Smooth muscle cell of the brain vasculature (primary cell): ENCODE data around the gene CLTC.
"Not testable (repeated sequence)": the region's sequence is repeated elsewhere in the genome, so short reads cannot be mapped to it uniquely, and the experiment has no call there.

Experiments used
- DNase-seq: peaks from one replicate; pipeline ENCODE4 v3.0.0-alpha.2; 2012; ENCODE audit warnings: low read depth, low spot score

The CLTC gene

DNA sequence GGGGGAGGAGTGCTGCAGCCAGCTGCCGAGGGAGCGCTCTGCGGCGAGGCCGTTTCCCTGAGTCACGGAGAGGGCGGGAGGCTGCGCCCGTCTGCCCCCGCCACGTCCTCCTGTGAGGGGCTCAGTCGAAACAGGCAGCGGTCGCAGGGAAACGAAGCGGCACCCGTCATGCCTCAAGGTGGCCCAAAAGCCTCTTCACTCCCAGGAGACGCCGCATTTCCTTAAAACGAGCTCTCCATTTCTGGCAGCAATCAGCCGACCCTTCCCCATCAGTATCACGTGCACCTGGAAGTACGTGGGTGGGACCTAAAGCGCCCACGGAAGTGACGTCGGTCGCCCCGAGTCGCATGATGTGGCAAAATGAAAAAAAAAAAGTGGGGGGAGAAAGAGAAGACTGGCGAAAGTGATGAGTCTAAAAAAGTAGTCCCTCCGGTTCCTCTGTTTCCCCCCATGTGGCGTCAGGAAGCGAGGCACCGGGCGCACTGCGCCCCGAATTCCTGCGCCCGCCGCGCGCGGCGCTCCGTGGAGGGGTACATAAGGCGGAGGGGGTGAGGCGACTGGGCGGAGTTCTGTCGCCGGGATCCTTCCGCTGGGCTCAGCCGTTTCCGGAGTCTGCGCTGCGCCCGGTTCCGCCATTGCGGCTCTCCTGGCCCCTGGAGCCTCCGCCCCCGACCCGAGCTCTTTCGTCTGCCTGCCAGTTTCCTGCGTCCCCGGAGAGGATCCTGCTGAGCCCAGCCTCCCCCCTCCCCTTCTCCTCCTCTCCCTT lies at the start of gene CLTC:
TSS of gene CLTC (plus strand) at position 598 of the 766 bp plus-strand sequence. CDS start 237 bp downstream, outside the sequence.
- peak; percentile 96 for DNase-seq

DNA sequence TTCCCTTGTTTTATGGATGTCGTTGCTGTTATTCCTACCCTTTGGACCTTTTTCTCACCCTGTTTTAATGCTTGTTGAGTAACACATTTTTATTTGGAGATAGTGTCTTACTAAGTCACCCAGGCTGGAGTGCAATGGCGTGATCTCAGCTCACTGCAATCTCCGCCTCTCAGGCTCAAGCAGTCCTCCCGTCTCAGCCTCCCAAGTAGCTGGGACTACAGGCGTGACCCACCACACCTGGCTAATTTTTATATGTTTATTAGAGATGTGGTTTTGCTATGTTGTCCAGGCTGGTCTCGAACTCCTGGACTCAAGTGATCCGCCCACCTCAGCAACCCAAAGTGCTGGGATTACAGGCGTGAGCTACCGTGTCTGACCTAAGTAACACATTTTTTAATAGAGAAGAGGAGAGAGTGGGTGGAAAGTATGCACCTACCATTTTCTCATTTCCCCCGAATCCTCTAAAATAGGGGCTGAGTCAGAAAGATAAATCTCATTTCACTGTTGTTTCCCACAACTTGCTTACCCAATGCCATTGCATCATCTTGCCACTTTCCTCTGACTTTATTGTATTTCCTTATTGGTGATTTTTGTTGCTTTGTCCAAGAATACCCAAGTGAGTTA lies 47.3 kb upstream of the CLTC start:
- no peak for DNase-seq

DNA sequence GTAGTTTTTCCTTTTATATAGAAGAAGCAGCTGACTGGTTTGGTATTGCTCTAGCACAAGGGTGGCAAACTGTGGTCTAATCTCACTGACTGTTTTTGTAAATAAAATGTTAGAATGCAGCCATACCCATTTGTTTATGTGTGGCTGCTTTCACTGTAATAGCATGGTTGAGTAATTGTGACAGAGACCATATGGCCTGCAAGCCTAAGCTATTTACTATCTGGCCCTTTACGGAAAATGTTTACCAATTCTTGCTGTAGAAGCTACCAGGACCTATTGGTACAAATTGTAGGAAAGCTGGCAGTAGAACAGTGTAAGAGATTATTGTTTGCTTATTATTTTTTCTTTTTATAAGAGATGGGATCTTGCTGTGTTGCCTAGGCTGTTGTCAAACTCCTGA lies 35.5 kb upstream of the CLTC start:
- DNase-seq, result not testable (repeated sequence)

DNA sequence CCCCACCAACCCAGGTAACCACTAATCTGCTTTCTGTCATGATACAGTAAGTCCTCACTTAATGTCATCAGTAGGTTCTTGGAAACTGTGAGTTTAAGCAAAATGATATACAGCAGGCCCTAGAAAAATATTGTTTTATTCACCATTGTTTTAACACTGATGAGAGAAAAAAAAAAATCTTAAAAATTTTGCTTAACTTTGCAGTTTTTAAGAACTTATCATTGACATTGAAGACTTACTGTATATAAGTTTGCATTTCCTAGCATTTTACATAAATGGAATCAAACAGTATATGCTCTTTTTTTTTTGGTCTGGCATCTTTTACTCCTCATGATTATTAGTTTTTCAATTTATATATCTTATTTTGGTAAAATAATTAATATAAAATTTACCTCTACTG lies 19.5 kb upstream of the CLTC start:
- DNase-seq, result no peak

DNA sequence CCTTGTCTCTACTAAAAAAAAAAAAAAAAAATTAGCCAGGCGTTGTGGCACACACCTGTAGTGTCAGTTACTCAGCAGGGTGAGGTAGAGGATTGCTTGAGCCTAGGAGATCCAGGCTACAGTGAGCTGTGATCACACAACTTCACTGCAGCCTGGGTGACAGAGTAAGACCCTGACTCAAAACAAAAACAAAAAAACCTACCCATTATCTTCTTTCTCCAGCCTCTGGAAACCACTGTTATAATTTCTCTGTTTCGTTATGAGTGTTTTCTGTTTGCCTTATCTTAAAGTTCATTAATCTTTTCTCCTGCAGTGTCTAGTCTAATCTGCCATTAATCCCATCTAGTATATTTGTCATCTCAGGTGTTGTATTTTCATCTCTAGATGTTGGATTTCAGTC lies 18.6 kb upstream of the CLTC start:
- no peak for DNase-seq

DNA sequence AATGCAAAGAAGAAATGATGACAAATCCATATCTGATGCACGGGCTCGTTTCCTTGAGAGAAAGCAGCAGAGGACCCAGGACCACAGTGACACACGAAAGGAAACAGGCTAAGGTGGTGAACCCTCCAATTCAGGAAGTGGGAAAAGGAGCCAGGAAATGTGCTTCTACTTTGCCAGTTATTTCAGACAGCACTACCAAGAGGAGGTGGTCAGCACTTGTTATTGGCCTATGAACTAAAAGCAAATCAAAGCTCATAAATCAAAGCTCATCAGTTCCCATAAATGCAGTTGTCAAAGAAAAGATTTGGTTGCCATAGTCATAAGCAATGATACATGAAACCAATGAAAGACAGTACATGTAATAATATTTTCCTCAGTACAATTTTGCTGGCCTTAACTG lies 12.6 kb upstream of the CLTC start:
- no peak for DNase-seq

DNA sequence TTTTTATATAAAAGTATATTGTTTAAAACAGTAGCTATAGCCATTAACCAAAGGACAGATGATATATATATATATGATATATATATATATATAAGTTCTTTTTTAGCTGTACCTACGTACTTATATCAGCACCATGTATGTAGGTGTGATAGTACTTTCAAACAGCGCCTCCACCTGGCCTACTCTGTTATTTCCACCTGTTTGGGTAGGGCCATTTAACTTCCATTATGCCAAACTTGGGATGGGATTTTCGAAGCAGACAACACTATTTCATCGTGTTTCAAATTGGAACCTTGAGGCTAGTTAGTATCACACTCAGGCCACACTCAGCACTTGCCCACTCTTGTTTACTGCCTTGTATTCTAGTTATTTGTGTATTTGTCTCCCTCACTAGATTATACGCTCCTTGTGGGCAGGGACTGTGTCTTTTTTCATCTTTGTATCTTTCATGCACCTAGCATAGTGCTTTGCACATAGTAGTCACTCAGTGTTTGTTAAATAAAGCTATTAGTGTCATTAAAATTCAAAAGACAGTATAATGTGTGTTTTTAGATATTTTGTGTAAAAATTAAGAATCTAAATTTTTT lies 11.8 kb upstream of the CLTC start:
- DNase-seq, result no peak

DNA sequence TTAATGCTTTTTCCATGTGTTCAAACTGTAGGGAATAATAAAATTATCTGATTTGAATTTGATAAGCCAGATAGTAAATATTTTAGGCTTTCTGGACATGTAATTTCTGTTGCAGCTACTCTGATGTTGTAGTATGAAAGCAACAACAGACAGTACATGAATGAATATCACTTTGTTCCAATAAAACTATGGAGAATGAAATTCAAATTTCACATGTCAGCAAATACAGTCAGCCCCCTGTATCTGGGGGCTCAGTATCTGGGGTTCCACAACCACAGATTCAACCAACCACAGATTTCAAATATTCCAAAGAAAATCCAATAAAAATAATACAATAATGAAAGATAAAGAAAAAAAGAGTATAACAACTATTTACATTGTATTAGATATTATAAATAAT lies 8.2 kb upstream of the CLTC start:
- DNase-seq, result no peak

DNA sequence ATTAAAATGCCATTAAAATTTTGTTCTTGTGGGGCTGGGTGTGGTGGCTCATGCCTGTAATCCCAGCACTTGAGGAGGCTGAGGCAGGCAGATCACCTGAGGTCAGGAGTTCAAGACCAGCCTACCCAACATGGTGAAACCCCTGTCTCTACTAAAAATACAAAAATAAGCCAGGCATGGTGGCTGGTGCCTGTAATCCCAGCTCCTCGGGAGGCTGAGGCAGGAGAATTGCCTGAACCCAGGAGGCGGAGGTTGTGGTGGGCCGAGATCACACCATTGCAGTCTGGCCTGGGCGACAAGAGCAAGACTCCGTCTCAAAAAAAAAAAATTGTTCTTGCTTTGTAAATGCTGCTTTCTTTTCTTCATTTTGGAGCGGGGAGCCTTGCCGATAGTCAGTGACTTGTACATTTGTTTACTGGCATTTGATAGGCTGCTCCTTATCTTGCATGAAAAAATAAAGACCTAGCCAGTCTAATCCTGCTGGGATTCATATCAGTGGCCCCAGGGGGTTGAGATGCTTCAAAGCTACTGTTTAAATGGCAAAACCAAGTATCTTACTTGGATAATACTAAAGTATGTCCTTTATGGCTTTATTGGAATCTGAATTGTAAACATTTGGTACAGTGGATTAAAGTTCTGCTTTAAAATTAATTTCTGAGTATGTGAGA lies 3.3 kb upstream of the CLTC start:
- DNase-seq, result no peak

DNA sequence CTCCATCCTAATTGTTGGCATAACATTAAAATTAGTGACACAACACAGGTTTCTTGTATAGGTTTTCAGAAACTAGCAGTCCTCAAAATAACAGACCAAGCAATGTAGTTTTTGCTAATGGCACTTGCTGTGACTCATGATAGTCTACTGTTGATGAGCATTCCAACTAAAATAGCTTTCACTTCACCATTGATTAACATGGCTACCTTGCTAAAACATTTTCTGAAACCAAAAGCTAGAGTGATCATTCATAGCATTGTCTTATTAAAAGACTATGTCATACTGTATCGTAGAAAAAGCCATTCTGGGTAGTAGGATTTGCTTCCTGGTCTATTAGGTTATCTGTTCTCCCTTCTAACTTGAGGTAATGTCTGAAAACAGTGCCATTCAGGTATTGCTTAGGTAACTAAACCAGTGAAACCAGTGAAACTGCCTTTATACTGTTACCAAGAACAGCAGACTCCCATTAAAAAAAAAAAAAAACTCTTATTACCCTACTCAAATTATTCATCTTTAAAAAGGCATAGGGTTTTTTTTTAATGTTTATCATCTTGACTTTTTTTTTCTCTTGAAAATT lies 2.5 kb upstream of the CLTC start:
- DNase-seq, result no peak

DNA sequence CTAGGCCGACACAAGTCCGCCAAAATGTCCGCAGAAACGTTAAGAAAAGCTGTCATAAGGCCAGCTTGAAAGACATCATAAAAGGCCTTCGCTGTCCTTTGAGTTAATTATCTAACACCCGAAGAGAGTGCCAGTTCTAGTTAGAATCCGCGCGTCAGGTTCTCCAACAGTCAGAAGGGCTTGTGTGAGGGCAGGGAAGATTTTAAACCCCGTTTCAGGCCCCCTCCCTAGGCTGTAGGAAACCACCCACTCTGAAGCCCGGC lies 729 bp upstream of the CLTC start:
- DNase-seq, result no peak

DNA sequence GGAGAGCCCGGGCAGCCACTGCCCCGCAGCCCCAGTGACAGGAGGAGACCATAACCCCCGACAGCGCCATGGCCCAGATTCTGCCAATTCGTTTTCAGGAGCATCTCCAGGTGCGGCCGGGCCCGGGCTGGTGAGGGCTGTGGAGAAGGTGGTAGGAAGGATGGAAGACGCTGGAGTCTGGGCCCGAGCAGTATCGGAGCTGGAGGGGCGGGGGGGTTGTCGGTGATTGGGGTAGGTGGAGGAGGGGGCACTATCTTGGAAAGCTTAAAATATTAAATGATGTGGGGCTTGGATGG lies 317 bp downstream of the CLTC start:
- DNase-seq, result no peak

DNA sequence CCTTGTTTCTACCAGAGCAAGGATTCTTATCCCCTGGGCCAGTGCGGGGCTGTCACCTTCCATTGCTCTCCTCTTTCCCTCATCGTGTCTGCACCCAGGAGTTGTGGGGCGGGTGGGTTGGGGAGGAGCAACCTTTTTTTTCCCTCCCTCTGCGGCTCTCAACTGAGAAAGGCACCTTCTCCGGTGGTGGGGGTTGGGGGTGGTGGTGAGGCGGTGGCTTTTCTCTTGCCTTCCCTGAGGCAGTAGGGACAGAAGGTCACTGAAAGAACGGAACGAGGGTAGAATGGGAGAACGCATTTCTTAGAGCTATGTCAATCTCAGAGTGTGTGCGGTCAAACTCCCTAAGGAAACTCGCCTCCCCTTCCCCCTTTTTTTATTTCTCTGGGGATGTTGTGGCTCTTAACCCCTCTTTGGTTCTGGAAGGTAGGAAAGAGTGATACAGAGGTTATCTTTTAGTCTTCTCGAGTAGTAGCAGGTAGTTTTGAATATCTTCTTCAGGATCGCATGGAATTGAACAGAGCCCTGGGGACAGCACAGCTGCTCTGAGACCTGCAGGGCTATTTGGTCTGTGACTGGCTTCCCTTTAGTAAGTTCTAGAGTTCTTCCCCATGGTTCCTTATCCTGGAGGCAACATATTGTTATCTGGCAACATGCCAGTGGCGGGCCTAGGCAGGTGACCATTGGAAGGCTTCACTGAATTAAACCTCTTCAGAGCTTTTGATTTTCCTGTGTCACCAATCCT lies 994 bp downstream of the CLTC start:
- no peak for DNase-seq

DNA sequence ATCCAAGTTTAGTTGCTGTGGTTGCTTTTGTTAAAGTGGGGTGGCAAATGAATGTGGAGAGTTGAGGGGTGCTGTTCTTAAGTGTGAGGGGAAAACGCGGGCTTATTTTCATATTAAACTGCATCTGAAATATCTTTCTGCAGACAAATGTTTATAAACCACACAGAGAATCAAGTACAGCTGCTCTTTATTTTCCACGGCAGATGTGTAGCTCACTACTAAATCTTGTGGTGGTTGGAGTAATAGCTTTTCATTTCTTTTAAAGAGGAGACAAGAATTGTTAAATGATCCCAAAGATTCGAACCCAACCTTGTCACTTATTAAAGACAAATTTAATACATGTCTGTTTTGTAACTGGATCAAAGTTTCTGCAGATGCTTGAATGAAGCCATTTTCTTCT lies 2.1 kb downstream of the CLTC start:
- no peak for DNase-seq

DNA sequence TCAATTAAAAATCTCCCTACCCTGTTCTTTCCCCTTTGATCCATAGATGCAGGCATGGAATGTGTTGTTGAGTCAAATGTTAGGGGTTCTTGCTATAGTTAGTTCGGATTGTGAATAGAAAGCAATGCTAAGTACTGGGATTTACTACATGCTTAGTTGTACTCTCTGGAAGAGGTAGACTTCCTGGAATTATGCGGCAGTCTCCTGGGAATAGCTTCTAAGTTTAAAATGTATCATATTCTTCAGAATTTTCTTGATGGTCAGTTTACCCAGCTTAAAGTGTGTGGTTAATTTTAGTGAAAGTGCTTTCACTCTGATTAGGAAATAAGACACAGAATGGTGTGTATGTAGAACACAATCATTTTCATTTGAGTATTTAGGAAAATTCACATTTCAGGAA lies 3.5 kb downstream of the CLTC start:
- DNase-seq, result no peak

DNA sequence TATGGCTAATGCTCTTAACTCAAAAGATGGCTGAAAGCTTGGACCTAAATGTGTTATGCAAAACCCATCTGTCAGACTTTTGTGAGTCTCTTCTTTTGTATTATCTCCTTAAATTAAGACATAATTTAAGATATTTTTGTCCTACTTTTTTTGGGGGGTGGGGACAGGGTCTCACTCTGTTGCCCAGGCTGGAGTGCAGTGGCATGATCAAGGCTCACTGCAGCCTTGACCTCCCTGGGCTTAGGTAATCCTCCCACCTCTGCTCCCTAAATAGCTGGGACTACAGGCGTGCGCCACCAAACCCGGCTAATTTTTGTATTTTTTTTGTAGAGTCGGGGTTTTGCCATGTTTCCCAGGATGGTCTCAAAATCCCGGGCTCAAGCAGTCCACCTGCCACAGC lies 7.1 kb downstream of the CLTC start:
- no peak for DNase-seq

DNA sequence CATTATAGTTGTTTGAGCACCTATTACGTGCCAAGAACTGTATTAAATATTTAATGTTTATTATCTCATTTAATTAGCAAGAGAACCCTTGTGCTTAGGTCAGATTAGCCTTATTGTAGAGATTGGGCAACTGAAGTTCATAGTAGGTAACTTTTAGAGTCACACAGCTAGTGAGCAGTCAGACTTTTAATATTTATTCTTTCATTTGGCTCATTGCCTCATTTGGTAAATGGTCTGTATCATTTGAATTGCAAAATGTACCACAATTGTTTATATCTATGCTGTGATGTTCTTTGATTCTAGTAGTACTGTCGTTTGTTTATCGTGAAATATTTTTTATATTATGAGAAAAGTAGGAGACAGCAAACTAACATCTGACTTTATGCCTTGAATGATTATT lies 7.6 kb downstream of the CLTC start:
- no peak for DNase-seq

DNA sequence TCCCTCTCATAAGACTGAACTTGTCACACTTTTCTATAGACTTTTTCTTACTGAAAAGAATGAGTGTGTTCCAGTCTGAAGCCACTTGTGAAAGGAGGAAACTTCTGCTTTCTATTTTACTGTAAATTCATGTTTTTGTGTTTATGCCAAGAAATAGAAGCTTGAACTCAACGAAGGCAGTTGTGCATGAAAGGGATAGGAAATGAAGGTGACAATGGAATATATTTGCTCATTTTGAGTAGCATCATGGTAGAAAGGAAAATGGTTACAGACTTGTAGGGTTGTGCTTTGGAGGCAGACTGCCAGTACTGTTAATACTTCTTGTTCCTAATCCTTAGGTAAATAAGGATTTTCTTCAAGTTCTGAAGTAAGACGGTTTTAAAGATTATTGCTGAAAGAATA lies 8.1 kb downstream of the CLTC start:
- DNase-seq, result no peak

DNA sequence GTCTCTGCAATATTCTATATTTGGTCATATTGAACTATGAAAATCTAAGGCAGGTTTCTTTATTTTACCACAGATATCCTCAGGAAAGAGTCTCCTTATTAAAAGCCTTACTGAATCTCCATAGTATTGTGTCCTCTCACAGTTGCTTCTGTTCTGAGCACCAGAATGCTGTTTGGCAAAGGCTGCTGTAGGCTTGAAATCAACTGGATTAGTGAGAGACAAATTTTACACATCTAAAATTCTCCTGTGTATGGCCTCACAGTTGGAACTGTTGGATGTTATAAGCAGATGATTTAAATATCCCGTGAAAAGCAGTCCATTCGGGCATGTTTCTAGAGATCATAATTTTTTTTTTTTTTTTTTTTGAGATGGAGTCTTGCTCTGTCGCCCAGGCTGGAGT lies 9.5 kb downstream of the CLTC start:
- no peak for DNase-seq

DNA sequence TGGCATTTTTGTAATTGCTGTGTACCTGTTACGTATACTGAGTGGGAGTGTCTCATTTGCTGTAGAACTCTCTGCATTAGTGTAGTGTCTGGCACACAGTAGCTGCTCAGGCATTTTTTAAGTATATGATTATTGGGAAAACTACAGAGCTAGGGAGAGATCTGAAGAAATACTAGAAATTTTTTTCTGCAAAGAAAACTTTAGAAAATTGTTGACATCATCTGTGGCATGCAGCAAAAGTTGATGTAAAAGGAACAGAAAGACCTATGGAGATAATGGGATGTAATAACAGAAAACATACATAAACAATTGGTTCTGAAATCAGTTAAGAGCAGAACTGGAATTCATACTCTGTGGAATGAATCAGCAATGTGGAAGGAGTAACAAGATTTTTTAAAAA lies 11.6 kb downstream of the CLTC start:
- no peak for DNase-seq

DNA sequence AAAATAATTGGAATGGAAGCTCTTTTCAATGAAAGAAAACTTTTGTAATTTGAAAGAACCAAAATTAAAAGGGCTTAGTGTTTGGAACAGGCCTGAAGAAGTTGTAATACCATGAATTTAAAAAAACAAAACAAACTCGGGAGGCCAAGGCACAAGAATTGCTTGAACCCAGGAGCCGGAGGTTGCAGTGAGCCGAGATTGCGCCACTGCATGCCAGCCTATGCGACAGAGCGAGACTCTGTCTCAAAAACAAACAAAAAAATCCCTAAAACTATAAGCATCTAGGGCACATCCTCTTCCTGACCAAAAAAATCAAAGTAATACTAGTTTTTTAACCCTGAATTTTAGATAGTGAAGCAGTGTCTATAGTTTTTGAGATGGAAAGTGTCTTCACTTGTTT lies 12.7 kb downstream of the CLTC start:
- DNase-seq, result no peak
